K562 (cell line): Measurements from ENCODE around the gene PPIA. TPM values are rescaled to one million over a fixed set of nuclear protein-coding genes. Genes with fewer than 3 reads are reported as not detected.

Experiments used
- BRD4 ChIP-seq: fragments of 200-600 bp; sonication (generic); IDR thresholded peaks from 2 replicates; pipeline ENCODE4 v1.6.1; 2017; ENCODE audit warnings: inconsistent platforms
- CBX8 ChIP-seq: fragments of 200-600 bp; sonication (generic); IDR thresholded peaks from 2 replicates; pipeline ENCODE4 v1.6.1; 2012; ENCODE audit warnings: borderline replicate concordance, mixed run types, low read depth, mild to moderate bottlenecking, moderate library complexity, mixed read lengths, low read length, control low read depth, inconsistent platforms; ENCODE audit not compliant: poor library complexity, severe bottlenecking; ENCODE audit errors: extremely low read depth
- CCAR2 ChIP-seq: fragments of 200-400 bp; formaldehyde crosslinking; IDR thresholded peaks from 2 replicates; pipeline ENCODE4 v1.6.1; 2017; ENCODE audit warnings: mild to moderate bottlenecking, low read depth, low read length
- CTCF ChIP-seq, 3 experiments: IDR thresholded peaks in 2 of 3; conservative IDR thresholded peaks in 1 of 3; 2 replicates each; pipeline ENCODE4 v1.5.1; 2011 to 2012; ENCODE audit warnings: low read length in 3 of 3, mild to moderate bottlenecking in 3 of 3, control low read depth in 2 of 3, improper control_type of control experiment in 1 of 3, inconsistent platforms in 1 of 3, low read depth in 1 of 3, mixed read lengths in 1 of 3, moderate library complexity in 1 of 3; ENCODE audit not compliant: insufficient read depth in 2 of 3
- E2F6 ChIP-seq, 2 experiments: IDR thresholded peaks; 2 replicates each; pipeline ENCODE4 v1.6.1; 2011; ENCODE audit warnings: borderline replicate concordance in 1 of 2, control low read depth in 1 of 2, low read depth in 1 of 2, low read length in 1 of 2, mild to moderate bottlenecking in 1 of 2, mixed read lengths in 1 of 2, moderate library complexity in 1 of 2; ENCODE audit not compliant: insufficient read depth in 1 of 2, insufficient read length in 1 of 2, poor library complexity in 1 of 2, severe bottlenecking in 1 of 2; ENCODE audit errors: extremely low read depth in 1 of 2
- ETV6 ChIP-seq, 3 experiments: fragments of 150-350 bp in 1 of 3; sonication (generic) in 1 of 3; formaldehyde crosslinking in 1 of 3; IDR thresholded peaks; 2 replicates each; pipeline versions ENCODE4 v1.6.1 to v1.8.0; 2014 to 2022; ENCODE audit warnings: borderline replicate concordance in 2 of 3, low read depth in 2 of 3, antibody characterized with exemption in 1 of 3, low read length in 1 of 3, mild to moderate bottlenecking in 1 of 3, missing genetic modification reagents in 1 of 3
- HEY1 ChIP-seq: fragments of 250-450 bp; sonication (Bioruptor Pico); IDR thresholded peaks from 2 replicates; pipeline ENCODE4 v1.5.0; 2020; ENCODE audit warnings: mild to moderate bottlenecking, moderate library complexity, borderline replicate concordance
- PBX2 ChIP-seq, 2 experiments: IDR thresholded peaks in 1 of 2; conservative IDR thresholded peaks in 1 of 2; 2 replicates each; pipeline ENCODE4 v1.6.1; 2016; ENCODE audit warnings: low read depth in 2 of 2, mild to moderate bottlenecking in 1 of 2, missing compliant biosample characterization in 1 of 2, missing genetic modification characterization in 1 of 2, moderate library complexity in 1 of 2
- PHB ChIP-seq: fragments of 250-450 bp; sonication (Bioruptor Pico); IDR thresholded peaks from 2 replicates; pipeline ENCODE4 v1.5.0; 2021
- PHB2 ChIP-seq: fragments of 450-650 bp; IDR thresholded peaks from 2 replicates; pipeline ENCODE4 v1.6.1; 2017; ENCODE audit warnings: low read depth
- POLR2AphosphoS5 ChIP-seq: IDR thresholded peaks from 2 replicates; pipeline ENCODE4 v1.6.1; 2011; ENCODE audit warnings: mild to moderate bottlenecking, low read depth, low read length, moderate library complexity; ENCODE audit not compliant: control insufficient read depth, insufficient read depth
- POLR2B ChIP-seq: fragments of 450-650 bp; IDR thresholded peaks from 2 replicates; pipeline ENCODE4 v1.6.1; 2018; ENCODE audit warnings: low read depth; ENCODE audit not compliant: partially characterized antibody
- SRSF7 ChIP-seq: fragments of 200-400 bp; formaldehyde crosslinking; optimal IDR thresholded peaks from 2 replicates; pipeline ENCODE3; 2017; ENCODE audit warnings: mild to moderate bottlenecking, low read depth, low read length
- TEAD4 ChIP-seq, 2 experiments: sonication (generic) in 1 of 2; formaldehyde crosslinking in 1 of 2; IDR thresholded peaks; 2 replicates each; pipeline versions ENCODE4 v1.6.1 to v1.8.0; 2012 to 2022; ENCODE audit warnings: borderline replicate concordance in 1 of 2, inconsistent platforms in 1 of 2, low read length in 1 of 2, mild to moderate bottlenecking in 1 of 2, missing genetic modification reagents in 1 of 2
- ZBTB2 ChIP-seq: fragments of 450-650 bp; IDR thresholded peaks from 2 replicates; pipeline ENCODE4 v1.6.1; 2016; ENCODE audit warnings: antibody characterized with exemption
- ZKSCAN1 ChIP-seq: fragments of 150-350 bp; IDR thresholded peaks from 2 replicates; pipeline ENCODE4 v1.6.1; 2016; ENCODE audit warnings: low read depth, low read length
- ZNF146 ChIP-seq: IDR thresholded peaks from one replicate; pipeline ENCODE4 v1.6.1; 2018; ENCODE audit warnings: missing compliant biosample characterization; ENCODE audit not compliant: unreplicated experiment
- ZNF41 ChIP-seq: fragments of 250-450 bp; sonication (Bioruptor Pico); conservative IDR thresholded peaks from 2 replicates; pipeline ENCODE4 v1.4.0; 2020; ENCODE audit warnings: mild to moderate bottlenecking
- ZSCAN32 ChIP-seq: fragments of 450-650 bp; formaldehyde crosslinking; IDR thresholded peaks from 2 replicates; pipeline ENCODE4 v1.4.0; 2020; ENCODE audit warnings: mild to moderate bottlenecking, moderate library complexity
- polyA plus RNA-seq, 8 experiments: library from polyadenylated mRNA; depleted of rRNA in 4 of 8; stranded (reverse) in 5 of 8; unstranded in 3 of 8; fragments of >200 nt; fragmentation: Nextera tagmentation in 2 of 8; fragmentation: Illumina TruSeq in 1 of 8; extraction: Ambion mirVana in 2 of 8; extraction: Trizol in 1 of 8; gene quantifications; 2 replicates each; pipeline versions ENCODE4 v1.2.1 to v1.2.3, GENCODE V29; 2011 to 2014; ENCODE audit warnings: inconsistent platforms in 1 of 8, missing spikeins in 1 of 8
- total RNA-seq, 7 experiments: library from RNA; depleted of rRNA in 6 of 7; stranded (reverse); fragments of >200 nt in 6 of 7; fragmentation: Illumina TruSeq in 2 of 7; extraction: Trizol in 2 of 7; gene quantifications; 2 replicates each; pipeline versions ENCODE4 v1.2.1 to v1.2.3, GENCODE V29; 2011 to 2021; ENCODE audit warnings: low replicate concordance in 1 of 7

The PPIA gene
- total and polyA plus RNA-seq, 9 of the 15 experiments (the other 6 are each of a cell fraction or from before 2014, with no cell fraction given): 2,583 to 7,504 (median 3,973) TPM

GRCh38 chr7:44802418-44803025 lies 6.0 kb downstream of the PPIA start (continued):
- TF ChIP-seq E2F6 (IDR thresholded peaks at IDR 0.05; ENCODE audit: borderline replicate concordance in 1 of 2, extremely low read depth in 1 of 2, insufficient read depth in 1 of 2, insufficient read length in 1 of 2, low read depth in 1 of 2, low read length in 1 of 2, poor library complexity in 1 of 2, severe bottlenecking in 1 of 2): no peak
- no peak for TF ChIP-seq ZKSCAN1
- no peak for TF ChIP-seq CCAR2
- TF ChIP-seq ZSCAN32 (CRISPR knock-in tag): no peak
- TF ChIP-seq SRSF7: no peak
- no peak for TF ChIP-seq TEAD4 (IDR thresholded peaks at IDR 0.05; ENCODE audit: low read length)
- TF ChIP-seq TEAD4 (CRISPR knock-in tag; IDR thresholded peaks at IDR 0.05; ENCODE audit: borderline replicate concordance): no peak
- no peak for TF ChIP-seq ZNF41
- TF ChIP-seq PHB (CRISPR knock-in tag): no peak
- TF ChIP-seq BRD4: no peak
- no peak for TF ChIP-seq CBX8
- no peak for TF ChIP-seq PBX2 (CRISPR knock-in tag; IDR thresholded peaks at IDR 0.05; ENCODE audit: low read depth)
- no peak for TF ChIP-seq PBX2 (tag; conservative IDR thresholded peaks at IDR 0.05; ENCODE audit: low read depth)
- no peak for TF ChIP-seq HEY1
- no peak for TF ChIP-seq PHB2
- TF ChIP-seq CTCF (IDR thresholded peaks at IDR 0.05 in 2 of 3, conservative IDR thresholded peaks at IDR 0.05 in 1 of 3; ENCODE audit: insufficient read depth in 2 of 3, low read depth in 1 of 3, low read length in 3 of 3): no peak
- peak; percentile 24 for TF ChIP-seq POLR2B
- TF ChIP-seq ZBTB2: no peak
- no peak for TF ChIP-seq ETV6 (IDR thresholded peaks at IDR 0.05; ENCODE audit: borderline replicate concordance in 1 of 2, low read depth in 2 of 2, low read length in 1 of 2)
- TF ChIP-seq ETV6 (CRISPR knock-in tag; IDR thresholded peaks at IDR 0.05; ENCODE audit: borderline replicate concordance): no peak
- no peak for TF ChIP-seq ZNF146 (CRISPR knock-in tag)
- 0 out of 2 replicates have a peak, but pooled peaks have one; percentile 52 for TF ChIP-seq POLR2AphosphoS5
